ENCODE data around the gene NES. TPM values are rescaled to one million over a fixed set of nuclear protein-coding genes. Genes with fewer than 3 reads are reported as not detected.

Gene NES
- total and polyA plus RNA-seq, 4 donors = 0.15 to 3.1 (median 1.9) TPM

GRCh38 chr1:156668801-156669637 is 8.2 kb downstream of the NES start:
- H3K27ac ChIP-seq (ENCODE audit: low read depth in 1 of 2, low read length in 2 of 2) = no peak overlapping the region
- DNase-seq (ENCODE audit: low spot score) = no peak
- WGBS = 90% methylated on average over 17 of the region's 17 CpGs
- peaks cover 0 to 2% (median 0%) of the 10 kb centered on the region in 4 donors for H3K27me3 ChIP-seq (ENCODE audit: control insufficient read depth in 4 of 4, insufficient read depth in 4 of 4, low read length in 3 of 4)
- H3K36me3 ChIP-seq (ENCODE audit: control insufficient read depth in 4 of 4, insufficient read depth in 3 of 4, low read depth in 1 of 4, low read length in 3 of 4) = no peaks in the 10 kb centered on the region
- no peak overlapping the region for H3K4me3 ChIP-seq (ENCODE audit: low read depth in 1 of 3, low read length in 3 of 3)
- no peaks in the 10 kb centered on the region for H3K9me3 ChIP-seq (ENCODE audit: control insufficient read depth in 4 of 4, low read length in 3 of 4)
- TF ChIP-seq TAF1 (conservative IDR thresholded peaks at IDR 0.05) (no peak), REST (IDR thresholded peaks at IDR 0.05) (no peak), ATF3 (IDR thresholded peaks at IDR 0.05) (no peak), EGR1 (IDR thresholded peaks at IDR 0.05; ENCODE audit: low read depth in 2 of 2) (no peak), MAX (IDR thresholded peaks at IDR 0.05) (no peak), ZBTB33 (IDR thresholded peaks at IDR 0.05) (no peak), YY1 (IDR thresholded peaks at IDR 0.05) (no peak), FOXA1 (IDR thresholded peaks at IDR 0.05) (no peak), RAD21 (IDR thresholded peaks at IDR 0.05) (no peak), SP1 (IDR thresholded peaks at IDR 0.05) (no peak), NR2F2 (IDR thresholded peaks at IDR 0.05) (no peak), HNF4A (conservative IDR thresholded peaks at IDR 0.05) (no peak), FOXA2 (IDR thresholded peaks at IDR 0.05) (no peak), CTCF (IDR thresholded peaks at IDR 0.05; ENCODE audit: low read depth, low read length, missing input control) (no peak), RXRA (IDR thresholded peaks at IDR 0.05) (no peak), JUND (IDR thresholded peaks at IDR 0.05) (no peak), HNF4G (IDR thresholded peaks at IDR 0.05) (no peak), GABPA (IDR thresholded peaks at IDR 0.05 in 1 of 2, conservative IDR thresholded peaks at IDR 0.05 in 1 of 2) (no peak)
- no peak overlapping the region for H3K9ac ChIP-seq (ENCODE audit: low read depth in 1 of 2, low read length in 2 of 2)
- peaks cover 0 to 20% (median 3%) of the 10 kb centered on the region in 4 donors for H3K4me1 ChIP-seq (ENCODE audit: control insufficient read depth in 4 of 4, insufficient read depth in 4 of 4, low read length in 3 of 4)
